WTC11 (cell line): ENCODE data around the gene KCNJ16.

Experiments
- ATF1 ChIP-seq: sonication (generic); formaldehyde crosslinking; IDR thresholded peaks from 2 replicates; pipeline ENCODE4 v1.8.1; 2023; ENCODE audit warnings: mild to moderate bottlenecking, moderate library complexity, missing genetic modification reagents
- CBFB ChIP-seq: sonication (generic); formaldehyde crosslinking; IDR thresholded peaks from 2 replicates; pipeline ENCODE4 v1.8.1; 2022; ENCODE audit warnings: mild to moderate bottlenecking, low read depth, missing genetic modification reagents
- ETV6 ChIP-seq: sonication (generic); formaldehyde crosslinking; IDR thresholded peaks from 2 replicates; pipeline ENCODE4 v1.8.1; 2022; ENCODE audit warnings: mild to moderate bottlenecking, missing genetic modification reagents
- FOXP1 ChIP-seq: sonication (generic); formaldehyde crosslinking; IDR thresholded peaks from 2 replicates; pipeline ENCODE4 v1.8.0; 2022; ENCODE audit warnings: missing genetic modification reagents, mild to moderate bottlenecking, moderate library complexity, borderline replicate concordance
- IRF2 ChIP-seq: sonication (generic); formaldehyde crosslinking; IDR thresholded peaks from 2 replicates; pipeline ENCODE4 v1.8.0; 2022; ENCODE audit warnings: low read depth, missing genetic modification reagents, borderline replicate concordance
- JUN ChIP-seq: sonication (generic); formaldehyde crosslinking; IDR thresholded peaks from 2 replicates; pipeline ENCODE4 v1.8.0; 2023; ENCODE audit warnings: mild to moderate bottlenecking, missing genetic modification reagents
- SMAD4 ChIP-seq: sonication (generic); formaldehyde crosslinking; IDR thresholded peaks from 2 replicates; pipeline ENCODE4 v1.8.0; 2022; ENCODE audit warnings: mild to moderate bottlenecking, missing genetic modification reagents
- ZNF416 ChIP-seq: fragments of 250-450 bp; sonication (Bioruptor Pico); IDR thresholded peaks from 2 replicates; pipeline ENCODE4 v1.9.0; 2021; ENCODE audit warnings: mild to moderate bottlenecking, inconsistent platforms
- TF ChIP-seq, protein P1 (sequence below): sonication (generic); formaldehyde crosslinking; conservative IDR thresholded peaks from 2 replicates; pipeline ENCODE4 v1.8.1; 2023; ENCODE audit warnings: mild to moderate bottlenecking, low read depth, missing genetic modification reagents, moderate library complexity
- TF ChIP-seq, protein P2 (sequence below): fragments of 200-600 bp; IDR thresholded peaks from 2 replicates; pipeline ENCODE4 v1.8.0; 2022; ENCODE audit warnings: antibody characterized with exemption
- TF ChIP-seq, protein P3 (sequence below): sonication (generic); formaldehyde crosslinking; IDR thresholded peaks from 2 replicates; pipeline ENCODE4 v1.8.1; 2022; ENCODE audit warnings: mild to moderate bottlenecking, missing genetic modification reagents, moderate library complexity, borderline replicate concordance
- TF ChIP-seq, protein P4 (sequence below): sonication (generic); formaldehyde crosslinking; IDR thresholded peaks from 2 replicates; pipeline ENCODE4 v1.8.0; 2022; ENCODE audit warnings: mild to moderate bottlenecking, missing genetic modification reagents
- TF ChIP-seq, protein P5 (sequence below): sonication (generic); formaldehyde crosslinking; IDR thresholded peaks from 2 replicates; pipeline ENCODE4 v1.8.0; 2023; ENCODE audit warnings: missing genetic modification reagents, mild to moderate bottlenecking, borderline replicate concordance
- TF ChIP-seq, protein P6 (sequence below): fragments of 250-450 bp; sonication (Bioruptor Pico); IDR thresholded peaks from 2 replicates; pipeline ENCODE4 v1.9.0; 2021; ENCODE audit warnings: mild to moderate bottlenecking

DNA sequence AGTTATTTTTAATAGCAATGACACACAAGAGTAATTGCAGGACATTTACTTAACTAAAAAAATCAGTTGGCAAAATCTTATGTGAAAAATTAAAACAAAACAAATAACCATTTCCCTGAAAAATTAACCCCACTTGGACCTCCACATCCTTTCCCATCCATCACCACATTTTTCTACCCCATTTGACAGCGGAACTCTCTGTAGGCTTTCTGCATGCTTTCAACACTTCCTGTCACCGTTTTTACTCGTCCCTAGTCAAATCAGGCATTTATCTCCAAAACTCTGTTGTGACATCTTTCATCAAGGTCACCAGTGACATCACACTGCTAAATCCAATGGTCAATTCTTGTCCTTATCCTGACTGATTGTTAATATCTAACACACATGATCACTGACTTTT lies 27.5 kb downstream of the KCNJ16 start:
- TF ChIP-seq ATF1, result no peak
- no peak for TF ChIP-seq SMAD4 (CRISPR knock-in tag)
- TF ChIP-seq, protein P1, sequence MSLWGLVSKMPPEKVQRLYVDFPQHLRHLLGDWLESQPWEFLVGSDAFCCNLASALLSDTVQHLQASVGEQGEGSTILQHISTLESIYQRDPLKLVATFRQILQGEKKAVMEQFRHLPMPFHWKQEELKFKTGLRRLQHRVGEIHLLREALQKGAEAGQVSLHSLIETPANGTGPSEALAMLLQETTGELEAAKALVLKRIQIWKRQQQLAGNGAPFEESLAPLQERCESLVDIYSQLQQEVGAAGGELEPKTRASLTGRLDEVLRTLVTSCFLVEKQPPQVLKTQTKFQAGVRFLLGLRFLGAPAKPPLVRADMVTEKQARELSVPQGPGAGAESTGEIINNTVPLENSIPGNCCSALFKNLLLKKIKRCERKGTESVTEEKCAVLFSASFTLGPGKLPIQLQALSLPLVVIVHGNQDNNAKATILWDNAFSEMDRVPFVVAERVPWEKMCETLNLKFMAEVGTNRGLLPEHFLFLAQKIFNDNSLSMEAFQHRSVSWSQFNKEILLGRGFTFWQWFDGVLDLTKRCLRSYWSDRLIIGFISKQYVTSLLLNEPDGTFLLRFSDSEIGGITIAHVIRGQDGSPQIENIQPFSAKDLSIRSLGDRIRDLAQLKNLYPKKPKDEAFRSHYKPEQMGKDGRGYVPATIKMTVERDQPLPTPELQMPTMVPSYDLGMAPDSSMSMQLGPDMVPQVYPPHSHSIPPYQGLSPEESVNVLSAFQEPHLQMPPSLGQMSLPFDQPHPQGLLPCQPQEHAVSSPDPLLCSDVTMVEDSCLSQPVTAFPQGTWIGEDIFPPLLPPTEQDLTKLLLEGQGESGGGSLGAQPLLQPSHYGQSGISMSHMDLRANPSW (CRISPR knock-in tag), result no peak
- TF ChIP-seq, protein P2, sequence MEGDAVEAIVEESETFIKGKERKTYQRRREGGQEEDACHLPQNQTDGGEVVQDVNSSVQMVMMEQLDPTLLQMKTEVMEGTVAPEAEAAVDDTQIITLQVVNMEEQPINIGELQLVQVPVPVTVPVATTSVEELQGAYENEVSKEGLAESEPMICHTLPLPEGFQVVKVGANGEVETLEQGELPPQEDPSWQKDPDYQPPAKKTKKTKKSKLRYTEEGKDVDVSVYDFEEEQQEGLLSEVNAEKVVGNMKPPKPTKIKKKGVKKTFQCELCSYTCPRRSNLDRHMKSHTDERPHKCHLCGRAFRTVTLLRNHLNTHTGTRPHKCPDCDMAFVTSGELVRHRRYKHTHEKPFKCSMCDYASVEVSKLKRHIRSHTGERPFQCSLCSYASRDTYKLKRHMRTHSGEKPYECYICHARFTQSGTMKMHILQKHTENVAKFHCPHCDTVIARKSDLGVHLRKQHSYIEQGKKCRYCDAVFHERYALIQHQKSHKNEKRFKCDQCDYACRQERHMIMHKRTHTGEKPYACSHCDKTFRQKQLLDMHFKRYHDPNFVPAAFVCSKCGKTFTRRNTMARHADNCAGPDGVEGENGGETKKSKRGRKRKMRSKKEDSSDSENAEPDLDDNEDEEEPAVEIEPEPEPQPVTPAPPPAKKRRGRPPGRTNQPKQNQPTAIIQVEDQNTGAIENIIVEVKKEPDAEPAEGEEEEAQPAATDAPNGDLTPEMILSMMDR, result no peak
- TF ChIP-seq, protein P3, sequence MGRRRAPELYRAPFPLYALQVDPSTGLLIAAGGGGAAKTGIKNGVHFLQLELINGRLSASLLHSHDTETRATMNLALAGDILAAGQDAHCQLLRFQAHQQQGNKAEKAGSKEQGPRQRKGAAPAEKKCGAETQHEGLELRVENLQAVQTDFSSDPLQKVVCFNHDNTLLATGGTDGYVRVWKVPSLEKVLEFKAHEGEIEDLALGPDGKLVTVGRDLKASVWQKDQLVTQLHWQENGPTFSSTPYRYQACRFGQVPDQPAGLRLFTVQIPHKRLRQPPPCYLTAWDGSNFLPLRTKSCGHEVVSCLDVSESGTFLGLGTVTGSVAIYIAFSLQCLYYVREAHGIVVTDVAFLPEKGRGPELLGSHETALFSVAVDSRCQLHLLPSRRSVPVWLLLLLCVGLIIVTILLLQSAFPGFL (CRISPR knock-in tag), result no peak
- TF ChIP-seq, protein P4, sequence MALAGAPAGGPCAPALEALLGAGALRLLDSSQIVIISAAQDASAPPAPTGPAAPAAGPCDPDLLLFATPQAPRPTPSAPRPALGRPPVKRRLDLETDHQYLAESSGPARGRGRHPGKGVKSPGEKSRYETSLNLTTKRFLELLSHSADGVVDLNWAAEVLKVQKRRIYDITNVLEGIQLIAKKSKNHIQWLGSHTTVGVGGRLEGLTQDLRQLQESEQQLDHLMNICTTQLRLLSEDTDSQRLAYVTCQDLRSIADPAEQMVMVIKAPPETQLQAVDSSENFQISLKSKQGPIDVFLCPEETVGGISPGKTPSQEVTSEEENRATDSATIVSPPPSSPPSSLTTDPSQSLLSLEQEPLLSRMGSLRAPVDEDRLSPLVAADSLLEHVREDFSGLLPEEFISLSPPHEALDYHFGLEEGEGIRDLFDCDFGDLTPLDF (CRISPR knock-in tag), result no peak
- no peak for TF ChIP-seq ETV6 (CRISPR knock-in tag)
- TF ChIP-seq ZNF416, result no peak
- TF ChIP-seq CBFB (CRISPR knock-in tag), result no peak
- TF ChIP-seq, protein P5, sequence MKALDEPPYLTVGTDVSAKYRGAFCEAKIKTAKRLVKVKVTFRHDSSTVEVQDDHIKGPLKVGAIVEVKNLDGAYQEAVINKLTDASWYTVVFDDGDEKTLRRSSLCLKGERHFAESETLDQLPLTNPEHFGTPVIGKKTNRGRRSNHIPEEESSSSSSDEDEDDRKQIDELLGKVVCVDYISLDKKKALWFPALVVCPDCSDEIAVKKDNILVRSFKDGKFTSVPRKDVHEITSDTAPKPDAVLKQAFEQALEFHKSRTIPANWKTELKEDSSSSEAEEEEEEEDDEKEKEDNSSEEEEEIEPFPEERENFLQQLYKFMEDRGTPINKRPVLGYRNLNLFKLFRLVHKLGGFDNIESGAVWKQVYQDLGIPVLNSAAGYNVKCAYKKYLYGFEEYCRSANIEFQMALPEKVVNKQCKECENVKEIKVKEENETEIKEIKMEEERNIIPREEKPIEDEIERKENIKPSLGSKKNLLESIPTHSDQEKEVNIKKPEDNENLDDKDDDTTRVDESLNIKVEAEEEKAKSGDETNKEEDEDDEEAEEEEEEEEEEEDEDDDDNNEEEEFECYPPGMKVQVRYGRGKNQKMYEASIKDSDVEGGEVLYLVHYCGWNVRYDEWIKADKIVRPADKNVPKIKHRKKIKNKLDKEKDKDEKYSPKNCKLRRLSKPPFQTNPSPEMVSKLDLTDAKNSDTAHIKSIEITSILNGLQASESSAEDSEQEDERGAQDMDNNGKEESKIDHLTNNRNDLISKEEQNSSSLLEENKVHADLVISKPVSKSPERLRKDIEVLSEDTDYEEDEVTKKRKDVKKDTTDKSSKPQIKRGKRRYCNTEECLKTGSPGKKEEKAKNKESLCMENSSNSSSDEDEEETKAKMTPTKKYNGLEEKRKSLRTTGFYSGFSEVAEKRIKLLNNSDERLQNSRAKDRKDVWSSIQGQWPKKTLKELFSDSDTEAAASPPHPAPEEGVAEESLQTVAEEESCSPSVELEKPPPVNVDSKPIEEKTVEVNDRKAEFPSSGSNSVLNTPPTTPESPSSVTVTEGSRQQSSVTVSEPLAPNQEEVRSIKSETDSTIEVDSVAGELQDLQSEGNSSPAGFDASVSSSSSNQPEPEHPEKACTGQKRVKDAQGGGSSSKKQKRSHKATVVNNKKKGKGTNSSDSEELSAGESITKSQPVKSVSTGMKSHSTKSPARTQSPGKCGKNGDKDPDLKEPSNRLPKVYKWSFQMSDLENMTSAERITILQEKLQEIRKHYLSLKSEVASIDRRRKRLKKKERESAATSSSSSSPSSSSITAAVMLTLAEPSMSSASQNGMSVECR, result no peak
- TF ChIP-seq IRF2 (CRISPR knock-in tag), result no peak
- TF ChIP-seq JUN (CRISPR knock-in tag), result no peak
- no peak for TF ChIP-seq FOXP1 (CRISPR knock-in tag)
- TF ChIP-seq, protein P6, sequence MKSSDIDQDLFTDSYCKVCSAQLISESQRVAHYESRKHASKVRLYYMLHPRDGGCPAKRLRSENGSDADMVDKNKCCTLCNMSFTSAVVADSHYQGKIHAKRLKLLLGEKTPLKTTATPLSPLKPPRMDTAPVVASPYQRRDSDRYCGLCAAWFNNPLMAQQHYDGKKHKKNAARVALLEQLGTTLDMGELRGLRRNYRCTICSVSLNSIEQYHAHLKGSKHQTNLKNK (CRISPR knock-in tag), result no peak
